Stomach smooth muscle (tissue), 2 donors: ENCODE data around the gene PGP.
"Not testable (repeated sequence)": the region's sequence is repeated elsewhere in the genome, so short reads cannot be mapped to it uniquely, and the experiment has no call there.

Experiments
- H3K27ac ChIP-seq: one replicate; pipeline ENCODE4 v1.7.0; 2013; ENCODE audit warnings: mild to moderate bottlenecking, low read length, inconsistent platforms
- H3K27me3 ChIP-seq, 2 donors: one replicate each; pipeline ENCODE4 v1.7.0; 2013; ENCODE audit warnings: low read length in 2 of 2; ENCODE audit not compliant: insufficient read depth in 2 of 2, control insufficient read depth in 1 of 2
- H3K36me3 ChIP-seq, 2 donors: one replicate each; pipeline ENCODE4 v1.7.0; 2013; ENCODE audit warnings: low read length in 2 of 2; ENCODE audit not compliant: control insufficient read depth in 2 of 2, insufficient read depth in 2 of 2
- H3K4me1 ChIP-seq: one replicate; pipeline ENCODE4 v1.7.0; 2013; ENCODE audit warnings: low read length; ENCODE audit not compliant: control insufficient read depth, insufficient read depth
- H3K4me3 ChIP-seq, 2 donors: one replicate each; pipeline ENCODE4 v1.7.0; 2013; ENCODE audit warnings: low read length in 2 of 2
- H3K9ac ChIP-seq, 2 donors: one replicate each; pipeline ENCODE4 v1.7.0; 2013; ENCODE audit warnings: low read length in 2 of 2, mild to moderate bottlenecking in 1 of 2
- H3K9me3 ChIP-seq, 2 donors: one replicate each; pipeline ENCODE4 v1.7.0; 2013; ENCODE audit warnings: low read length in 2 of 2; ENCODE audit not compliant: control insufficient read depth in 2 of 2
- donor health status: healthy.
- donor health status: Pancreatic carcinoma.

Gene PGP

DNA sequence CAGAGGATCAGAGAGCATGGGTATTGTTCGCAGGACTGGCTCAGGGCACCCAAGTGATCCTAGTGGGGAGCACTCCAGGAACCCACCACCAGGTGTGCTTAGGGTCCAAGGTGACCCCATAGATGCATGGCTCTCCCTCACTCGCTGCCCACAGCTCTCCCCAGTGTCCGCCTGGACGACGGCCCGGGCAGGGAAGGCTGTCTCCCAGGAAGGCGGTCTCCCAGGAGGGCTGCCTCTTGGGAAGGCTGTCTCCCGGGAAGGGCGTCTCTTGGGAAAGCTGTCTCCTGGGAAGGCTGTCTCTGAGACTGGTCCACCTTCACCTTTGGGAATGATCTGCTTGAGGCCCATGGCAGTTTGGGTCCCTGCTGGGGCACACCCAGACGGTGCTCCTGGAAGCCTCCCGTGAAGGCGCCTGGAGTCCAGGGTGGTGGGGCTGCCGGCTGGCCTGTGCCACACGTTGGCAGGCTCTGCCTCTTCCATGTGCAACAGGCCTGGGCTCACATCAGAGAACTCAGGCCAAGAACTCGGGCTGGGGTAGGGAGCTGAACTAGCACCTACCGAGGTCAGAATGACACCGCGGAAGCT lies 31.8 kb upstream of the PGP start:
- H3K9ac ChIP-seq, result no peak overlapping the region
- peaks cover 23 to 30% of the 10 kb centered on the region in 2 donors for H3K36me3 ChIP-seq
- no peaks in the 10 kb centered on the region for H3K9me3 ChIP-seq
- no peaks in the 10 kb centered on the region for H3K27me3 ChIP-seq
- peaks cover 5% of the 10 kb centered on the region for H3K4me1 ChIP-seq
- no peak overlapping the region for H3K27ac ChIP-seq
- no peak overlapping the region for H3K4me3 ChIP-seq

DNA sequence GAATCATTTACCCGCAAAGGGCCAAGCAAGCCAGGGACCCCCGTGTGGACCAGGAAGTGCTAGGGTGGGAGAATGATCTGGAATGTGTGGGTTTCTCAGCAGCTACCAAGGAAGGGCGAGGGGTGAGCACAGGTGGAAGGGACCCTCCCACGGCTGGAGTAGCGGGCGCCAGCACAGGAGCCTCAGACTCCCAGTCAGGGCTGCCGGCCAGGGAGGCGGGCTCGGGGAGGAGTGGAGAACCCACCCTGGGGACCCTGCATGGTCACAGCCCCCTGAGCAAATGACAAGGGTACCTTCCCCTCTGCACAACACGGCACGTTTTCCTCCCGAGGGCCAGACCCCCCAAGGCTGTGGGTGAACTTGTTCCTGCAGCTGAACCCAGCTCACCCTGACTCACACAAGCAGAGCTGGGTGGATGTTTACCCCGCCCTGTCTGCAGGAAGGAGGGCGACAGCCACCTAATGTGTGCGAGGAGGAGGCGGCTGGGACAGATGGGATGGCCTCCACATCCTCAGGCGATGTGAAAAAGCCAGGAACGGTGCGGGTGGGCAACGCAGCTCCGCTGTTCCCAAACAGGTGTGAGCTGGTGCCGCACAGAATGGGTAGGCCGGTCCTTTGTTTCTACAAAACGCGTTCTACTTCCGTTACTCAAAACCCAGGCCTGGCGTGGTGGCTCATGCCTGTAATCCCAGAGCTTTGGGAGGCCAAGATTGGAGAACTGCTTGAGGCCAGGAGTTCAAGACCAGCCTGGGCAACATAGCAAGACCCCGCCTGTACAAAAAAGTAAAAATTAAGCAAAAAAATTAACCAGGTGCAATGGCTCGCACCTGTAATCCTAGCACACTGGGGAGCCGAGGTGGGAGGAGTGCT lies 30.5 kb upstream of the PGP start:
- H3K9ac ChIP-seq, result no peak overlapping the region
- H3K27me3 ChIP-seq, result no peaks in the 10 kb centered on the region
- H3K9me3 ChIP-seq, result no peaks in the 10 kb centered on the region
- peaks cover 23 to 30% of the 10 kb centered on the region in 2 donors for H3K36me3 ChIP-seq
- H3K27ac ChIP-seq, result no peak overlapping the region
- peaks cover 1% of the 10 kb centered on the region for H3K4me1 ChIP-seq
- H3K4me3 ChIP-seq, result no peak overlapping the region

DNA sequence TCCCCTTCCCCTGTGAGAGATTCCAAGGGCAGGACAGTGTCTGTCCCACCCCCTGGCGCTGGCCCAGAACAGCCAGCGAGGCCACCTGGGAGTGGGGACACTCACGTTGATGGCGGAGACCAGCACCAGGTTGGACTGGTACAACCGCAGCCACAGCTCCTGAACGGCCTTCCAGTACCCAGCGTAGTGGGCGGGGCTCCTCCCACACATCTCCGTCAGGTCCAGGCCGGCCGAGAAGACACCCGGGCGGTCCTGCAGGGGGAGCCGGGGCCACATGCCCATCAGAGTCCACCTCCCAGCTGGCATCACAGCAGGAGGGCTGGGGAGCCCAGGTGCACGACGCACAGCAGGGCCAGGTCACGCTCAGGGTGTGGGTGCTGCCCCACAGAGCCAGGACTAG lies 29.7 kb upstream of the PGP start:
- no peak overlapping the region for H3K9ac ChIP-seq
- H3K4me1 ChIP-seq, result no peaks in the 10 kb centered on the region
- no peaks in the 10 kb centered on the region for H3K9me3 ChIP-seq
- H3K27ac ChIP-seq, result no peak overlapping the region
- H3K27me3 ChIP-seq, result no peaks in the 10 kb centered on the region
- no peak overlapping the region for H3K4me3 ChIP-seq
- peaks cover 23 to 30% of the 10 kb centered on the region in 2 donors for H3K36me3 ChIP-seq

DNA sequence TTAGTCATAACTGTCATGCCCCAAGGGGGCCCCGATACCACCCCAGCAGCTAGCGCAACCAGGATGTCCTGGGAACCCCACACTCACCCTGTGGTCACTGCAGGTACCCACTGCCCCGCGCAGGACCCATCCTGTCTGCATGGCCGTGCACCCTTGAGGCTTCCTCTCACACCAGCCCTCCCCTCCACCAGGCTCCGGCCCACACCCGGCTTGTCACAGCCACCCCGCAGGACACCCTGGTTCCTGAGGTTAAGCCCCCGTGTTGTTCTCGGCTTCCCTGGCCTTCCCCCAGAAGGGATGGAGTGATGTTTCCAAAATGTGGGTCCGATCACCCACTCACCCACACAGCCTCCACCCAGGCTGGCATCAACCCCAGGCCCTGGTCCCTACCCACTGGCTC lies 29.1 kb upstream of the PGP start:
- no peaks in the 10 kb centered on the region for H3K27me3 ChIP-seq
- no peaks in the 10 kb centered on the region for H3K4me1 ChIP-seq
- peaks cover 23 to 30% of the 10 kb centered on the region in 2 donors for H3K36me3 ChIP-seq
- H3K27ac ChIP-seq, result no peak overlapping the region
- H3K9me3 ChIP-seq, result no peaks in the 10 kb centered on the region
- H3K9ac ChIP-seq, result no peak overlapping the region
- H3K4me3 ChIP-seq, result no peak overlapping the region

DNA sequence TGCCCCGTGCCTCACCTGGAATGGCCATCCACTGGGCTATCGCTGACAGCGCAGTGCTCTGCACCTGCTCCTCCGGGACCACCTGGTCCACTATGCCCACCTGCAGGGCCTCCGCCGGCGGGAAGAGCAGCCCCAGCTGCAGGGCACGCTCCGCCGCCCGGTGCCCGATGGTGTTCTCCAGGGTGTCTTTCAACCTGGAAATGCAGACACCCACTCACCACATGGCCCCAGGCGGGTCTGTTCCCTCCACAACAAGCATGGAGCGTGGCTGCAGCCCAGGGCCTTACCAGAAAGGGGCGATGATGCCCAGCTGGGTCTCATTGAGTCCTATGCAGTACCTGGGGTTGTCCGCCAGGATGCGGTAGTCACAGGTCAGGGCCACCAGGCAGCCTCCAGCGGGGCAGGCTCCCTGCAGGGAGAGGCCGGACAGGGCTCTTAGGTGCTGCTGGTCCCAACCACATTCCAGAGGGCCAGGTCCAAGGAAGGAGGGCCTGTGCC lies 28.4 kb upstream of the PGP start:
- no peak overlapping the region for H3K27ac ChIP-seq
- H3K4me3 ChIP-seq, result no peak overlapping the region
- H3K4me1 ChIP-seq, result peaks cover 1% of the 10 kb centered on the region
- no peak overlapping the region for H3K9ac ChIP-seq
- H3K36me3 ChIP-seq, result peaks cover 23 to 30% of the 10 kb centered on the region in 2 donors
- H3K27me3 ChIP-seq, result no peaks in the 10 kb centered on the region
- no peaks in the 10 kb centered on the region for H3K9me3 ChIP-seq

DNA sequence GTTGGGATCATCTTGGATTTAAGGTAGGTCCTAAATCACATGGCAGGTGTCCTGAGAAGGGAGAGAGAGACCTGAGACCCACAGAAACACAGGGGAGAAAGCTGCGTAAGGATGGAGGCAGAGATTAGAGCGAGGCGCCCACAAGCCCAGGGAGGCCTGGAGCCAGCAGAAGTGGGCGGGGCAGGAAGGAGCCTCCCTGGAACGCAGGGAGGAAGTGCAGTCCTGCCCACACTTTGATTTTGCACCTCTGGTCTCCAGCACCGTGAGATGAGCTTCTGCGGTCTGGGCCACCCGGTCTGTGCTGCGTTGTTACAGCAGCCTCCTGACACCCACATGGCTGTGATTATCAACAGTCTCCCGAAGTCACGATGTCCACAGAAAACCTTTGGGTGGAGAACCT lies 28.0 kb upstream of the PGP start:
- peaks cover 3% of the 10 kb centered on the region in 2 donors for H3K27me3 ChIP-seq
- H3K27ac ChIP-seq, result no peak overlapping the region
- H3K4me3 ChIP-seq, result no peak overlapping the region
- H3K9ac ChIP-seq, result no peak overlapping the region
- H3K9me3 ChIP-seq, result no peaks in the 10 kb centered on the region
- peaks cover 6% of the 10 kb centered on the region for H3K4me1 ChIP-seq
- H3K36me3 ChIP-seq, result peaks cover 23 to 30% of the 10 kb centered on the region in 2 donors

DNA sequence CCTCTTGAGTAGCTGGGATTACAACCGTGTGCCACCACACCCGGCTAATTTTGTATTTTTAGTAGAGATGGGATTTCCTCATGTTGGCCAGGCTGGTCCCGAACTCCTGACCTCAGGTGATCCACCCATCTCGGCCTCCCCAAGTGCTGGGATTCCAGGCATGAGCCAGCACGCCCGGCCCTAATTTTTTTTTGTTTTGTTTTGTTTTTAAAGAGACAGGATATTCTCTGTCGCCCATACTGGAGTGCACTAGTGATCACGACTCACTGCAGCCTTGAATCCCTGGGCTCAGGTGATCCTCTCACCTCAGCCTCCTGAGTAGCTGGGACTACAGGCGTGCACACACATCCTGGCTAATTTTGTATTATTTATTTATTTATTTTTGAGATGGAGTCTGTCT lies 25.7 kb upstream of the PGP start:
- H3K9ac ChIP-seq, H3K27ac ChIP-seq, H3K9me3 ChIP-seq, H3K4me3 ChIP-seq: not testable (repeated sequence)
- H3K4me1 ChIP-seq, result peaks cover 21% of the 10 kb centered on the region
- H3K27me3 ChIP-seq, result peaks cover 12 to 25% of the 10 kb centered on the region in 2 donors
- H3K36me3 ChIP-seq, result peaks cover 15 to 26% of the 10 kb centered on the region in 2 donors

DNA sequence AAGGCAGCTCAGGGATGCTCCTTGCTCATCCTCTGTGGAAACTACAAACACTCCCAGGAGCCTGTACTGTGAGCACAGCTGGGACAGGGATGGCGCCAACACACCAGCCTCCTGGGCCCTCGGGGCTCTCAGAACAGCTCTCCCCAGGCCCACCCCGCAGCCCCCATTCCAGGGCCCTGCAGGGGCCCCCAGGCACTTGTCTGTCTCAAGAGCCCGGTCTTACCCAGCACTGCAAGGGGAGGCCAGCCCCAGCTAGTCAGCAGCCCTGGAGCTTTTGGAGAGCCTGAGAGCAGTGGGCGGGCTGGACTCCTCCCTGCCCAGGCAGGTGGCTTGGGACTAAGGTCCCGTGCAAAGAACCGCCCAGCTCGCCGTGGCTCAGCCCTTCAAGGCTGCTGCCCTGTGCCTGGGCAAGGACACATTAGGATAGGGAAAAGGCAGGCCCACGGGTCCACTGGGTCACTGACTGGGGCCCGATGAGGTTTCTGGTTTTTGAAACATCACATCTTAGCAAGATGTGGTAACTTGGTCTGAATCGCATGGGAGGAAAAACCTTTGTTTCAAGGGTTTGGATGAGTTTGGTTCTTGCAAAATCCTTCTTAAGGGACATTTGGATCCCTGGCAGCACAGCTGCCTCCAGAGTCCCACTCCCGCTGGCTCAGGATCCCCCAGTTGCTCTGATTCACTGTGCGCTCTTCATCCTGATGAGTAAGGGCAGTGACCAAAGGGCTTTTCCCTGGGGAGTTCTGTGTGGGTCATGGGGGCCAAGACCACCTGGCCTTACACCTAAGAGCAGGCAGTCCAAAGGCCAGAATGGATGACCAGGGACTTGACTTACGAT lies 24.4 kb upstream of the PGP start:
- Histone ChIP-seq H3K9me3 (no peaks in the 10 kb centered on the region), H3K36me3 (peaks cover 22 to 29% of the 10 kb centered on the region in 2 donors), H3K9ac (no peak overlapping the region), H3K4me1 (peaks cover 21% of the 10 kb centered on the region), H3K27me3 (peaks cover 14 to 31% of the 10 kb centered on the region in 2 donors), H3K27ac (no peak overlapping the region), H3K4me3 (no peak overlapping the region)

DNA sequence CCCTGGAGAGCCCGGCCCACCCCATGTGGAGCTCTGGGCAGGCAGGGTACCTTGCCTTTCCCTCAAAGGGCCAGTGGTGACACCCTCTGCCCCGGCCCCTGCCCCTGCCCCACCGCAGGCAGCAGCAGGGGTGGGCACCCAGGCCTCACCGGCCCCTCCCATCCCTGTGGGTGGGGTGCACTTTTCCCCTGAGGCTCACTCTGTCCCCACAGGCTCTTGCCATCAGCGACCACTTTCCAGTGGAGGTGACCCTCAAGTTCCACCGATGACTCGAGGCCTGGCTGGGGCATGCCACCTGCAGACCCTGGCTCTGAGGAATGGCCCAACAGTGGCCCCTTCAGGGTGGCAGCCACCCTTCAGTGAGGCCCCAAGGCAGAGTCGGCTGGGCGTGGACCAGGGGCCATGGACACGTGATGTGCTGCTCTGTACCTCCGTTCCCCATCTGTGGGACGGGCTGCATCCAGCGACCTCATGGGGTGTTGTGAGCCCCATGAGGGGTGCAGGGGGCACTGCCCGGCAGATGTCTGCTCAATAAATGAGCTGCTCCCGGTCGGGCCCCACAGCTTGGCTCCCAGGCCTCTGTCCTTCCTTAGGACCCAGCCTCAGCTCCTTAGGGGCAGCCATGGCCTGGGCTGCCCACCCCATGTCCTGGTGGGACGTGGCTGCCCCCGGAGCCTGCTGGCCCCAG lies 23.7 kb upstream of the PGP start:
- H3K27ac ChIP-seq, result no peak overlapping the region
- H3K36me3 ChIP-seq, result peaks cover 23 to 29% of the 10 kb centered on the region in 2 donors
- H3K4me1 ChIP-seq, result peaks cover 21% of the 10 kb centered on the region
- peaks cover 16 to 31% of the 10 kb centered on the region in 2 donors for H3K27me3 ChIP-seq
- no peaks in the 10 kb centered on the region for H3K9me3 ChIP-seq
- H3K4me3 ChIP-seq, result no peak overlapping the region
- no peak overlapping the region for H3K9ac ChIP-seq

DNA sequence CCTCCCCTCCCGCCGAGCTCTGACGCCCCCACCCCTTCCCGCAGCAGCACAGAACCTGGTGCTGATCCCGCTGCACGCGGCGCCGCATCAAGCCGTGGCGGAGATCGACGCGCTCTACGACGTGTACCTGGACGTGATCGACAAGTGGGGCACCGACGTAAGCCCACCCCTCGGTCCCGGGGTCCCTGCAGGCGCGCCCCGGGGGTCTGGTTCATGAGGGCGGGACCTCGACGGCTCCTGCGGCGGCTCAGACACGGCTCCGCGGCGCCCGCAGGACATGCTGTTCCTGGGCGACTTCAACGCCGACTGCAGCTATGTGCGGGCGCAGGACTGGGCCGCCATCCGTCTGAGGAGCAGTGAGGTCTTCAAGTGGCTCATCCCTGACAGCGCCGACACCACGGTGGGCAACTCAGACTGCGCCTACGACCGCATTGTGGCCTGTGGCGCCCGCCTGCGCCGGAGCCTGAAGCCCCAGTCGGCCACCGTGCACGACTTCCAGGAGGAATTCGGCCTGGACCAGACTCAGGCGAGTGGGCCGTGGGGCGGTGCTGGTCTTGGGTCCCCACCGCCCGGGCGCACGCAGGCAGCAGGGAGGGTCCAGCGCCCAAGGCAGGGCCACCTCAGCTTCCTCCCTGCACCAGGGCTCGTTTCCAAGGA lies 23.0 kb upstream of the PGP start:
- Histone ChIP-seq H3K4me3 (no peak overlapping the region), H3K9ac (no peak overlapping the region), H3K27ac (no peak overlapping the region), H3K36me3 (peaks cover 28 to 32% of the 10 kb centered on the region in 2 donors), H3K9me3 (no peaks in the 10 kb centered on the region), H3K27me3 (peaks cover 20 to 31% of the 10 kb centered on the region in 2 donors), H3K4me1 (peaks cover 21% of the 10 kb centered on the region)
